WTC11 (cell line): ENCODE data around the gene PTPN21.

Experiments
- FOXP1 ChIP-seq: sonication (generic); formaldehyde crosslinking; IDR thresholded peaks from 2 replicates; pipeline ENCODE4 v1.8.0; 2022; ENCODE audit warnings: missing genetic modification reagents, mild to moderate bottlenecking, moderate library complexity, borderline replicate concordance
- MXD4 ChIP-seq: fragments of 250-450 bp; sonication (Bioruptor Pico); IDR thresholded peaks from 2 replicates; pipeline ENCODE4 v1.8.0; 2021; ENCODE audit warnings: mild to moderate bottlenecking, moderate library complexity, borderline replicate concordance
- SP1 ChIP-seq: sonication (generic); formaldehyde crosslinking; conservative IDR thresholded peaks from 2 replicates; pipeline ENCODE4 v1.8.1; 2022; ENCODE audit warnings: missing genetic modification reagents
- ZNF423 ChIP-seq: fragments of 250-450 bp; sonication (Bioruptor Pico); IDR thresholded peaks from 2 replicates; pipeline ENCODE4 v2.1.2; 2022; ENCODE audit warnings: mild to moderate bottlenecking, moderate library complexity
- TF ChIP-seq, protein P1 (sequence below): fragments of 200-600 bp; IDR thresholded peaks from 2 replicates; pipeline ENCODE4 v1.8.0; 2022; ENCODE audit warnings: antibody characterized with exemption

DNA sequence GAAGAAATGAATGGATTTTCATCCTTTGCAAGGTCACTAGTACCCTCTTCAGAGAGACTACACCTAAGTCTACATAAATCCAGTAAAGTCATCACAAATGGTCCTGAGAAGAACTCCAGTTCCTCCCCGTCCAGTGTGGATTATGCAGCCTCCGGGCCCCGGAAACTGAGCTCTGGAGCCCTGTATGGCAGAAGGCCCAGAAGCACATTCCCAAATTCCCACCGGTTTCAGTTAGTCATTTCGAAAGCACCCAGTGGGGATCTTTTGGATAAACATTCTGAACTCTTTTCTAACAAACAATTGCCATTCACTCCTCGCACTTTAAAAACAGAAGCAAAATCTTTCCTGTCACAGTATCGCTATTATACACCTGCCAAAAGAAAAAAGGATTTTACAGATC is 128.5 kb downstream of the PTPN21 start:
- TF ChIP-seq MXD4 (CRISPR knock-in tag) (no peak), ZNF423 (CRISPR knock-in tag) (no peak), FOXP1 (no peak), SP1 (CRISPR knock-in tag) (no peak)
- TF ChIP-seq, protein P1, sequence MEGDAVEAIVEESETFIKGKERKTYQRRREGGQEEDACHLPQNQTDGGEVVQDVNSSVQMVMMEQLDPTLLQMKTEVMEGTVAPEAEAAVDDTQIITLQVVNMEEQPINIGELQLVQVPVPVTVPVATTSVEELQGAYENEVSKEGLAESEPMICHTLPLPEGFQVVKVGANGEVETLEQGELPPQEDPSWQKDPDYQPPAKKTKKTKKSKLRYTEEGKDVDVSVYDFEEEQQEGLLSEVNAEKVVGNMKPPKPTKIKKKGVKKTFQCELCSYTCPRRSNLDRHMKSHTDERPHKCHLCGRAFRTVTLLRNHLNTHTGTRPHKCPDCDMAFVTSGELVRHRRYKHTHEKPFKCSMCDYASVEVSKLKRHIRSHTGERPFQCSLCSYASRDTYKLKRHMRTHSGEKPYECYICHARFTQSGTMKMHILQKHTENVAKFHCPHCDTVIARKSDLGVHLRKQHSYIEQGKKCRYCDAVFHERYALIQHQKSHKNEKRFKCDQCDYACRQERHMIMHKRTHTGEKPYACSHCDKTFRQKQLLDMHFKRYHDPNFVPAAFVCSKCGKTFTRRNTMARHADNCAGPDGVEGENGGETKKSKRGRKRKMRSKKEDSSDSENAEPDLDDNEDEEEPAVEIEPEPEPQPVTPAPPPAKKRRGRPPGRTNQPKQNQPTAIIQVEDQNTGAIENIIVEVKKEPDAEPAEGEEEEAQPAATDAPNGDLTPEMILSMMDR: no peak
